ENCODE data around the gene IDS.
"Not testable (repeated sequence)": the region's sequence is repeated elsewhere in the genome, so short reads cannot be mapped to it uniquely, and the experiment has no call there.

The IDS gene

DNA sequence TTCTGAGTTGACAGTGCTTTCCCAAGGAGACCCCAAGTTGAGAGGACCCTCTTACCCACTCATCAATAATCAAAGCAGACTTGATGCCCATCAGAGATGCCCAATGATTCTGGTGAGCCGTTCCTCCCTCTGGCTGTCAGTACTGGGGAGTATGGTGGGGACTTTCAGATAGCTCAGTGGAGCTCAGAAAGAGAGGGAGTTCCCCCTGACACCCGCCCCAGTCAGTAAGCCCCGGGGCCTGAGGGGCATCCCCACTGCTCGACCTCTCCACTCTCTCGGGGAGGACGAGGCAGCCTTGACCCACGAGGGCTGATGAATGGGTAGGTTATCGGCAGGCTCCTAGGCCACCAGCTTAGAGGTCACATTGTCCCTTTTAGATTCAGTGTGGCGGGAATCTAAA, 17.1 kb downstream of the IDS start:
- peaks cover 28 to 31% of the 10 kb centered on the region in 2 donors for H3K36me3 ChIP-seq (ENCODE audit: control insufficient read depth in 2 of 2, insufficient read depth in 2 of 2, low read length in 2 of 2)
- not testable (repeated sequence) for H3K4me3 ChIP-seq (ENCODE audit: low read length in 2 of 2); H3K27me3 ChIP-seq (ENCODE audit: control insufficient read depth in 1 of 2, insufficient read depth in 2 of 2, low read length in 2 of 2); H3K9me3 ChIP-seq (ENCODE audit: control insufficient read depth in 2 of 2, low read length in 2 of 2); H3K4me1 ChIP-seq (ENCODE audit: control insufficient read depth, insufficient read depth, low read length); H3K27ac ChIP-seq (ENCODE audit: low read length); H3K9ac ChIP-seq (ENCODE audit: low read length in 2 of 2)

DNA sequence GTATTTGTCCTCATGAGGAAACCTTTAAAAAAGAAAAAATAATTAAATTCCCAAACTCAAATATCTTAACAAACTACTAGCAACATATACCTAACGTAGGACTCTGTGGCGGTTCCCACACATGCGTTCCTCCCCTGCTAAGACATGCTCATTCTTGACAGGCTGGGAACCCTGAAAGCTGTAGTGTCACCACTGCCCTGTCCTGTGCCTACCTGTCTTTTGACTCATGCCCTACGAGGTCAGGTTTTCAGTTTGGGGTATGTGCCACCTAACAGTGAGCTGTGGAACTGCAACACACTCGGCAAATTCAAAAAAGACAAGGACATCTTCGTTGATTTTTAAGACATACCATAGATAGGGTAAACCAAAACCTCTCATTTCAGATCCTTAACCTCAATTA, 17.8 kb downstream of the IDS start:
- H3K4me1 ChIP-seq (ENCODE audit: control insufficient read depth, insufficient read depth, low read length): no peaks in the 10 kb centered on the region
- no peak overlapping the region for H3K27ac ChIP-seq (ENCODE audit: low read length)
- no peaks in the 10 kb centered on the region for H3K27me3 ChIP-seq (ENCODE audit: control insufficient read depth in 1 of 2, insufficient read depth in 2 of 2, low read length in 2 of 2)
- H3K4me3 ChIP-seq (ENCODE audit: low read length in 2 of 2): no peak overlapping the region
- peaks cover 22 to 27% of the 10 kb centered on the region in 2 donors for H3K36me3 ChIP-seq (ENCODE audit: control insufficient read depth in 2 of 2, insufficient read depth in 2 of 2, low read length in 2 of 2)
- H3K9me3 ChIP-seq (ENCODE audit: control insufficient read depth in 2 of 2, low read length in 2 of 2): no peaks in the 10 kb centered on the region
- H3K9ac ChIP-seq (ENCODE audit: low read length in 2 of 2): no peak overlapping the region

DNA sequence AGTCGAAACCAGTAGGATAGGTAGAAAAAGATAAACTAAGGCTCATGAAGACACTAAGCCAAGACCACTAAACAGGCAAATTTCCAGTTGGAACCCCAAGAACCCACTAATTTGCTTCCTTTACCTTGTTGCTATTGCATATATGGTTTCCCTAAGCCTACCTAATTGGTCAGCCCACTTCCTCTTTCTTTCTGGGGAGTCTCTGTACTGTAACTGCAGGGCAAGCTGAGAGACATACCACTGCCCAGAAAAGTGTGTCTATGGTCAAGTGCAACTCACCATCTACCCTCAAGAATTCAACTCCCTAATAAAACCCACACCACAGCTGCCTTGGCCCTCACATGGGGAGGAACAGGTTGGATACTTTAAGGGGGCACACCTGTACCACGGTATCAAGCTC, 28.6 kb downstream of the IDS start:
- H3K27me3 ChIP-seq (ENCODE audit: control insufficient read depth in 1 of 2, insufficient read depth in 2 of 2, low read length in 2 of 2): peaks cover 0 to 3% of the 10 kb centered on the region in 2 donors
- H3K4me1 ChIP-seq (ENCODE audit: control insufficient read depth, insufficient read depth, low read length): no peaks in the 10 kb centered on the region
- no peak overlapping the region for H3K27ac ChIP-seq (ENCODE audit: low read length)
- H3K4me3 ChIP-seq (ENCODE audit: low read length in 2 of 2): no peak overlapping the region
- H3K9me3 ChIP-seq (ENCODE audit: control insufficient read depth in 2 of 2, low read length in 2 of 2): no peaks in the 10 kb centered on the region
- no peak overlapping the region for H3K9ac ChIP-seq (ENCODE audit: low read length in 2 of 2)
- H3K36me3 ChIP-seq (ENCODE audit: control insufficient read depth in 2 of 2, insufficient read depth in 2 of 2, low read length in 2 of 2): peaks cover 0 to 5% of the 10 kb centered on the region in 2 donors

DNA sequence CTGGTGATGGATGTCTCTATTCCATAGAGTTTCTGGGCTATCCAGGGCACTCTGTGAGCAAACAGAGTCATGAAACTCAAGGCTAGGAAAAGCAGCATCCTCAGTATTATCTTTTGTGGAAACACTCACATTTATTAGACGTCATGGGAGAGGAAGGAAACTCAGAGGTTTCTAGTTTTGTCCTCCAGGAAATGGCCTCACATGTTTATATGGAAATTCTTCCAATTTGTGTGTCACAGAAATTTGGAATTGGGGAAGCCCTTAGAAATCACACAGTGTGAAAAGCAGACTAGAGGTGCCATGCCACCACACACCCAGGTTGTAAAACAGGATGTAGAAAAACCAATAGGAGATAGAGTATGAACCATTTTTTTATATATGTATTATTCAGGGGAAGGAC, 31.1 kb downstream of the IDS start:
- H3K9me3 ChIP-seq (ENCODE audit: control insufficient read depth in 2 of 2, low read length in 2 of 2): no peaks in the 10 kb centered on the region
- H3K4me1 ChIP-seq (ENCODE audit: control insufficient read depth, insufficient read depth, low read length): peaks cover 5% of the 10 kb centered on the region
- H3K4me3 ChIP-seq (ENCODE audit: low read length in 2 of 2): no peak overlapping the region
- H3K9ac ChIP-seq (ENCODE audit: low read length in 2 of 2): no peak overlapping the region
- peaks cover 0 to 7% of the 10 kb centered on the region in 2 donors for H3K27me3 ChIP-seq (ENCODE audit: control insufficient read depth in 1 of 2, insufficient read depth in 2 of 2, low read length in 2 of 2)
- peaks cover 0 to 3% of the 10 kb centered on the region in 2 donors for H3K36me3 ChIP-seq (ENCODE audit: control insufficient read depth in 2 of 2, insufficient read depth in 2 of 2, low read length in 2 of 2)
- H3K27ac ChIP-seq (ENCODE audit: low read length): no peak overlapping the region

DNA sequence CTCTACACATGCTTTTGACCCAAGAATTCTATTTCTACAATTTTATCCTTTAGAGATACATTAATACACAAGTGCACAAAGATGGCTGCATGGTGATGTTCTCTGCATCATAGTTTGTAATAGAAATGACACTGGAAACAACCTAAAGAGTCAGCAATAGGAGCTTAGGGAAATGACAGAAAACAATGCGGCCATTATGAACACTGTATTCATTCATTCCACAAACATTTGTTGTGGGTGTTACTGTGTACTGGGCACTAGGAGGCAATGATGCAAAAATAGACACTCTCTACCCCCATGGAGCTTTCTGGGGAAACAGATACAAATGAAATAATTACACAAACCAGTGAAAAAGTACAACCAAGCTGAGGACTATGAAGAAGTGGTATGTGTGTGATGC, 32.0 kb downstream of the IDS start:
- H3K4me3 ChIP-seq (ENCODE audit: low read length in 2 of 2): no peak overlapping the region
- no peaks in the 10 kb centered on the region for H3K9me3 ChIP-seq (ENCODE audit: control insufficient read depth in 2 of 2, low read length in 2 of 2)
- H3K9ac ChIP-seq (ENCODE audit: low read length in 2 of 2): no peak overlapping the region
- H3K27me3 ChIP-seq (ENCODE audit: control insufficient read depth in 1 of 2, insufficient read depth in 2 of 2, low read length in 2 of 2): peaks cover 0 to 7% of the 10 kb centered on the region in 2 donors
- H3K27ac ChIP-seq (ENCODE audit: low read length): no peak overlapping the region
- H3K4me1 ChIP-seq (ENCODE audit: control insufficient read depth, insufficient read depth, low read length): peaks cover 5% of the 10 kb centered on the region
- H3K36me3 ChIP-seq (ENCODE audit: control insufficient read depth in 2 of 2, insufficient read depth in 2 of 2, low read length in 2 of 2): peaks cover 0 to 3% of the 10 kb centered on the region in 2 donors

DNA sequence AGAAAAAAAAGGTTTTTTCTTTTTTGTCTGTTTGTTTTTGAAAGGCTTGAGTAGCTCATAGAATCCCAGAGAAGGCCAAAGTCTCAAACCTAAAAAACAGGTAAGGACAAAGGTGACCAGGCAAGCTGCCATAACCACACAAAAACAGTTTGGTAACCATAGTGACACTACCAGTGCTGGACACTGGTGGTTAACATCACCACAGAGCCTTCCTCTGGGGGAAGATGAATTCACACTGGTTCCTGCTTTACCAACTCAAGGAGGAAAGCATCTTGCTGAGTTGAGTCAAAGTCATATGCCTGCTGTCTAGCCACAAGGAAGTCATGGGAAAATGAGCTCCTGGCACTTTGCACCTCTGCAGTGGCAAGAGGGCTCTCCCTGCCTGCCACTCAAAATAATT, 32.5 kb downstream of the IDS start:
- no peak overlapping the region for H3K4me3 ChIP-seq (ENCODE audit: low read length in 2 of 2)
- H3K9me3 ChIP-seq (ENCODE audit: control insufficient read depth in 2 of 2, low read length in 2 of 2): no peaks in the 10 kb centered on the region
- H3K27ac ChIP-seq (ENCODE audit: low read length): no peak overlapping the region
- H3K9ac ChIP-seq (ENCODE audit: low read length in 2 of 2): no peak overlapping the region
- H3K36me3 ChIP-seq (ENCODE audit: control insufficient read depth in 2 of 2, insufficient read depth in 2 of 2, low read length in 2 of 2): peaks cover 0 to 2% of the 10 kb centered on the region in 2 donors
- peaks cover 5% of the 10 kb centered on the region for H3K4me1 ChIP-seq (ENCODE audit: control insufficient read depth, insufficient read depth, low read length)
- peaks cover 0 to 6% of the 10 kb centered on the region in 2 donors for H3K27me3 ChIP-seq (ENCODE audit: control insufficient read depth in 1 of 2, insufficient read depth in 2 of 2, low read length in 2 of 2)

DNA sequence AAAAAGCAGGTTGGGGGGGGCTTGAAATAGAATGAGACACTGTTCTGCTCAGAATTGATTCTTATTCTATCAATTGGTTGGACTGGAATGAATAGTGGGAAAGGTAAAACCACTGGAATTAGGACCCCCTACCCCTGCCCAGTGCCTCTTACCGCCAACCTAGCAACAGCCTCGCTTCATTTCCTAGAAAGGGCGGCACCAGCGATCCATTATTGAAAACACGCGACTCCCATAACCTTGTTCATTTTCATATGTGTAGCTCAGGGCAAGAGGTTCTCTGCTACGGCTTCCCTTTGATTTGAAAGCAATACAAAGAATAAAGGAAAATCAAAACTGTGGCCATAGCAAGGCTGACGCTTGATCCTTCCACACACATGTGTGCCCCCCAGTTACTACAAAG, 33.7 kb downstream of the IDS start:
- no peak overlapping the region for H3K4me3 ChIP-seq (ENCODE audit: low read length in 2 of 2)
- no peak overlapping the region for H3K9ac ChIP-seq (ENCODE audit: low read length in 2 of 2)
- no peak overlapping the region for H3K27ac ChIP-seq (ENCODE audit: low read length)

DNA sequence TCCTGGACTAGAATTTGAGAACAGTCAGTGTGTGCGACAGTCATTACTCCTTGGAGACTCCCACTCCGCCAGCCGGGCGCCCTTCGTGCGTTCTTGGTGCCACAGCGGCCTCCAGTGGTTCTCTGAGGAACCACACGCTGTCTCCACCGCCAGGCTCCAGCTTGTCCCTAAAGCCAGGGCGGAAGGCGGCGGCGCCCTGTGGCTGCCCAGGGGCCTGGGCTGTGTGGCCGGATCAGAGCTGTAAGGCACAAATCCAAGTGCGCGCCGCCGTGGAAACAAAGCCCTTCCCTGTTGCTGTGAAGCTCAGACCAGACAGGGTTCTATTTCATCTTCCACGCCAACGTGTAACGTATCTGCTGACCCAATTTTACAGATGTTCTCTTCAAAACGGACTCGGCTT, 34.2 kb downstream of the IDS start:
- no peaks in the 10 kb centered on the region for H3K9me3 ChIP-seq (ENCODE audit: control insufficient read depth in 2 of 2, low read length in 2 of 2)
- H3K4me3 ChIP-seq (ENCODE audit: low read length in 2 of 2): peak overlapping the region in 1 of 2 donors; percentile 29
- peaks cover 0 to under 1% of the 10 kb centered on the region in 2 donors for H3K36me3 ChIP-seq (ENCODE audit: control insufficient read depth in 2 of 2, insufficient read depth in 2 of 2, low read length in 2 of 2)
- H3K4me1 ChIP-seq (ENCODE audit: control insufficient read depth, insufficient read depth, low read length): peaks cover 5% of the 10 kb centered on the region
- no peak overlapping the region for H3K27ac ChIP-seq (ENCODE audit: low read length)
- H3K27me3 ChIP-seq (ENCODE audit: control insufficient read depth in 1 of 2, insufficient read depth in 2 of 2, low read length in 2 of 2): peaks cover 0 to 4% of the 10 kb centered on the region in 2 donors
- H3K9ac ChIP-seq (ENCODE audit: low read length in 2 of 2): no peak overlapping the region

More for the DNA sequence above, 33.7 kb downstream of the IDS start:
- Histone ChIP-seq H3K9me3 (ENCODE audit: control insufficient read depth in 2 of 2, low read length in 2 of 2) (no peaks in the 10 kb centered on the region), H3K4me1 (ENCODE audit: control insufficient read depth, insufficient read depth, low read length) (peaks cover 5% of the 10 kb centered on the region), H3K27me3 (ENCODE audit: control insufficient read depth in 1 of 2, insufficient read depth in 2 of 2, low read length in 2 of 2) (peaks cover 0 to 4% of the 10 kb centered on the region in 2 donors), H3K36me3 (ENCODE audit: control insufficient read depth in 2 of 2, insufficient read depth in 2 of 2, low read length in 2 of 2) (peaks cover 0 to 2% of the 10 kb centered on the region in 2 donors)

DNA sequence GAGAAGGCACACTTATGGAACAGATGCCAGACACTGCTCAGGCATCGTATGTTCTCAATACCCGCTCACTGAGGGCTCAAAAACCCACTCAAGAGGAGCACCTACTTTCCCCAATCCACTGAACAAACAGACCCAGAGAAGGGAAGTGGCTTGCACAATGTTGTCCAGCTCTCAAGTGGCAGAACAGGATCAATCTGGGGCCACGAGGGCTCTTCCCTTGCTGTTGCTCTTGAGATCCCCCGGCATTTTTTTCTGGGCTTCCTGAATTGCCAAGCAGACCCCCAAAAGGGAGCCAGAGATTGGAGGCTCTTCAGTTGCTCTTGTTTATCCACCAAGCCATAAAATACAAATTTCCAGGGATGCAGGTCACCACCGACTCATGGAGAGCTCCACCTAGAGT, 35.7 kb downstream of the IDS start:
- H3K9ac ChIP-seq (ENCODE audit: low read length in 2 of 2): no peak overlapping the region
- no peaks in the 10 kb centered on the region for H3K36me3 ChIP-seq (ENCODE audit: control insufficient read depth in 2 of 2, insufficient read depth in 2 of 2, low read length in 2 of 2)
- H3K4me3 ChIP-seq (ENCODE audit: low read length in 2 of 2): no peak overlapping the region
- peaks cover 0 to 4% of the 10 kb centered on the region in 2 donors for H3K27me3 ChIP-seq (ENCODE audit: control insufficient read depth in 1 of 2, insufficient read depth in 2 of 2, low read length in 2 of 2)
- H3K9me3 ChIP-seq (ENCODE audit: control insufficient read depth in 2 of 2, low read length in 2 of 2): no peaks in the 10 kb centered on the region
- H3K27ac ChIP-seq (ENCODE audit: low read length): no peak overlapping the region
- peaks cover 5% of the 10 kb centered on the region for H3K4me1 ChIP-seq (ENCODE audit: control insufficient read depth, insufficient read depth, low read length)

DNA sequence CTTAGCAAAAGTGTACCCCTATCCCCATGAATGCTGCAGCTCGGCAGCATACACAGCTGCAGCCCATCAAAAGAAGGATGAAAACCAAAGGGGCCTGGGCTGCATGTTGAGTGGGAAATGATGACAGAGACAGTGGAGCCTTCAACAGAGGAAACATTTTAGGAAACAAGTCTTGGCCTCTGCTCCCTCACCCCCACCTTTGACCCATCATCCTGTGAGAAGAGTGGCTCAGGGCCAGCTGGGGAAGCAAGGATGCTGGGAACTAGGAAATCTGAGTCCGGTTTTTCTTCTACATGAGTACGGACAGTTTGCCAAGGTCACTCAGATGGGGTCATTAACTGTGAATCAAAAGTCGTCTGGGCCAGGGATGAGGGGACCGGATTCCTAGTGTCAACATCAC, 37.2 kb downstream of the IDS start:
- peaks cover 5% of the 10 kb centered on the region for H3K4me1 ChIP-seq (ENCODE audit: control insufficient read depth, insufficient read depth, low read length)
- no peak overlapping the region for H3K9ac ChIP-seq (ENCODE audit: low read length in 2 of 2)
- no peaks in the 10 kb centered on the region for H3K9me3 ChIP-seq (ENCODE audit: control insufficient read depth in 2 of 2, low read length in 2 of 2)
- H3K36me3 ChIP-seq (ENCODE audit: control insufficient read depth in 2 of 2, insufficient read depth in 2 of 2, low read length in 2 of 2): no peaks in the 10 kb centered on the region
- H3K27ac ChIP-seq (ENCODE audit: low read length): no peak overlapping the region
- H3K4me3 ChIP-seq (ENCODE audit: low read length in 2 of 2): no peak overlapping the region
- H3K27me3 ChIP-seq (ENCODE audit: control insufficient read depth in 1 of 2, insufficient read depth in 2 of 2, low read length in 2 of 2): peaks cover 0 to 4% of the 10 kb centered on the region in 2 donors

DNA sequence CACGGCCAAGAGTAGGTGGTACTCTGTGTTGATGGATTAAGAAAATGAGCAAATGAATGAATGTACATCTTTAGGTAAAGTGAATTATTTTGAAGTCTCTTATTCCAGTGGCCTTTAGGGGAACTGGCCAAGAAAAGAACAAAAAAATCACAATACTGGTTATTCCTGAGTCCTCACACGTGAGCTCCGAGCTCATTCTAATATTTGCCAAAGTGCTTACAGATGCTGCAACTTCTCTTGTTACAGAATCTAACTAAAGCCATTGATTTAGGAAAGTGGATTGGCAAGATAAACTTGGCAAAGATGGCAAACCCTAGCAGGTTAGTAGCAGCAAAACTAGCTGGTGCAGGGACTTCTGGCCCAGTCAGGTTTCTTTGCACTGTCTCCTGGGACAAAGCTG, 37.6 kb downstream of the IDS start:
- Histone ChIP-seq H3K36me3 (ENCODE audit: control insufficient read depth in 2 of 2, insufficient read depth in 2 of 2, low read length in 2 of 2) (no peaks in the 10 kb centered on the region), H3K4me3 (ENCODE audit: low read length in 2 of 2) (no peak overlapping the region), H3K9me3 (ENCODE audit: control insufficient read depth in 2 of 2, low read length in 2 of 2) (no peaks in the 10 kb centered on the region), H3K9ac (ENCODE audit: low read length in 2 of 2) (no peak overlapping the region), H3K4me1 (ENCODE audit: control insufficient read depth, insufficient read depth, low read length) (peaks cover 5% of the 10 kb centered on the region), H3K27ac (ENCODE audit: low read length) (no peak overlapping the region), H3K27me3 (ENCODE audit: control insufficient read depth in 1 of 2, insufficient read depth in 2 of 2, low read length in 2 of 2) (peaks cover 0 to 4% of the 10 kb centered on the region in 2 donors)

Measured in stomach smooth muscle (tissue), 2 donors.